WTC11 (cell line): ENCODE measurements around the gene FHIP2A. TPM values are rescaled to one million over a fixed set of nuclear protein-coding genes. Genes with fewer than 3 reads are reported as not detected.
A peak's percentile ranks its signal among the peaks of the same experiment; 100 is the strongest.

Experiments used
- ATAC-seq: fragments of 200-7000 bp; cut with Tn5 transposase; 2 replicates; pipeline ENCODE4 v1.10.0; 2021; ENCODE audit warnings: mild to moderate bottlenecking, moderate library complexity
- CTCF ChIA-PET: fragments of 300-600 bp; sonication (Branson Sonifier 250); formaldehyde crosslinking; loops from one replicate; lab custom pipeline; 2021; ENCODE audit warnings: antibody characterized with exemption; lab: Charles Lee
- POLR2A ChIA-PET: fragments of 350-600 bp; sonication (Branson Sonifier 250); formaldehyde crosslinking; loops from one replicate; lab custom pipeline; 2021; ENCODE audit warnings: antibody characterized with exemption; lab: Charles Lee
- DNase-seq: peaks from one replicate; pipeline ENCODE4 v3.0.0; 2021; ENCODE audit warnings: low spot score
- H3K27ac Mint-ChIP-seq: 2 replicates; pipeline ENCODE4 v1.8.0; 2021; ENCODE audit warnings: mixed read lengths
- H3K27me3 Mint-ChIP-seq: 2 replicates; pipeline ENCODE4 v1.8.0; 2021; ENCODE audit warnings: low read depth, mild to moderate bottlenecking, moderate library complexity, mixed read lengths
- H3K36me3 Mint-ChIP-seq: 2 replicates; pipeline ENCODE4 v1.8.0; 2021; ENCODE audit warnings: mixed read lengths
- H3K4me1 Mint-ChIP-seq: 2 replicates; pipeline ENCODE4 v1.8.0; 2022; ENCODE audit warnings: mixed read lengths
- H3K4me3 Mint-ChIP-seq: 2 replicates; pipeline ENCODE4 v1.8.0; 2021; ENCODE audit warnings: mild to moderate bottlenecking, moderate library complexity, mixed read lengths
- H3K9me3 Mint-ChIP-seq: 2 replicates; pipeline ENCODE4 v1.8.0; 2021; ENCODE audit warnings: mixed read lengths
- ATF1 ChIP-seq: sonication (generic); formaldehyde crosslinking; IDR thresholded peaks from 2 replicates; pipeline ENCODE4 v1.8.1; 2023; ENCODE audit warnings: mild to moderate bottlenecking, moderate library complexity, missing genetic modification reagents
- CREM ChIP-seq: sonication (generic); formaldehyde crosslinking; IDR thresholded peaks from 2 replicates; pipeline ENCODE4 v1.8.1; 2022; ENCODE audit warnings: mild to moderate bottlenecking, missing genetic modification reagents, moderate library complexity
- FOXJ3 ChIP-seq: sonication (generic); formaldehyde crosslinking; IDR thresholded peaks from 2 replicates; pipeline ENCODE4 v1.9.0; 2021; ENCODE audit warnings: missing genetic modification reagents, mild to moderate bottlenecking, borderline replicate concordance
- GRHL2 ChIP-seq: fragments of 250-450 bp; sonication (Bioruptor Pico); IDR thresholded peaks from 2 replicates; pipeline ENCODE4 v1.8.0; 2022; ENCODE audit warnings: mild to moderate bottlenecking, moderate library complexity; ENCODE audit not compliant: insufficient replicate concordance, severe bottlenecking
- GTF2I ChIP-seq: fragments of 250-450 bp; sonication (Bioruptor Pico); conservative IDR thresholded peaks from 2 replicates; pipeline ENCODE4 v1.4.0; 2021; ENCODE audit warnings: mild to moderate bottlenecking
- KAT7 ChIP-seq: sonication (generic); formaldehyde crosslinking; IDR thresholded peaks from 2 replicates; pipeline ENCODE4 v1.8.1; 2023; ENCODE audit warnings: missing genetic modification reagents, mild to moderate bottlenecking, borderline replicate concordance
- MXD4 ChIP-seq: fragments of 250-450 bp; sonication (Bioruptor Pico); IDR thresholded peaks from 2 replicates; pipeline ENCODE4 v1.8.0; 2021; ENCODE audit warnings: mild to moderate bottlenecking, moderate library complexity, borderline replicate concordance
- MYBL2 ChIP-seq: sonication (generic); formaldehyde crosslinking; IDR thresholded peaks from 2 replicates; pipeline ENCODE4 v1.8.1; 2023; ENCODE audit warnings: mild to moderate bottlenecking, moderate library complexity, missing genetic modification reagents
- NFE2L1 ChIP-seq: sonication (generic); formaldehyde crosslinking; IDR thresholded peaks from 2 replicates; pipeline ENCODE4 v1.8.1; 2023; ENCODE audit warnings: missing genetic modification reagents
- NFYB ChIP-seq: sonication (generic); formaldehyde crosslinking; conservative IDR thresholded peaks from 2 replicates; pipeline ENCODE4 v1.8.0; 2022; ENCODE audit warnings: low read depth, missing genetic modification reagents
- NR1H2 ChIP-seq: sonication (generic); formaldehyde crosslinking; IDR thresholded peaks from 2 replicates; pipeline ENCODE4 v1.9.0; 2021; ENCODE audit warnings: mild to moderate bottlenecking, moderate library complexity, missing genetic modification reagents
- NR2C2 ChIP-seq: sonication (generic); formaldehyde crosslinking; IDR thresholded peaks from 2 replicates; pipeline ENCODE4 v1.8.0; 2022; ENCODE audit warnings: mild to moderate bottlenecking, missing genetic modification reagents
- SOX15 ChIP-seq: fragments of 250-450 bp; sonication (Bioruptor Pico); IDR thresholded peaks from 2 replicates; pipeline ENCODE4 v1.9.0; 2021; ENCODE audit warnings: mild to moderate bottlenecking
- ZNF219 ChIP-seq: sonication (generic); formaldehyde crosslinking; IDR thresholded peaks from 2 replicates; pipeline ENCODE4 v1.8.0; 2023; ENCODE audit warnings: missing genetic modification reagents, mild to moderate bottlenecking, borderline replicate concordance
- ZNF396 ChIP-seq: fragments of 250-450 bp; sonication (Bioruptor Pico); IDR thresholded peaks from 2 replicates; pipeline ENCODE4 v1.8.0; 2021; ENCODE audit warnings: mild to moderate bottlenecking, moderate library complexity, borderline replicate concordance
- total RNA-seq: library from RNA; stranded (reverse); gene quantifications from 3 replicates; pipeline ENCODE4 v1.2.3, GENCODE V29; 2021
- TF ChIP-seq, protein P1 (sequence below): sonication (generic); formaldehyde crosslinking; IDR thresholded peaks from 2 replicates; pipeline ENCODE4 v1.8.0; 2023; ENCODE audit warnings: missing genetic modification reagents
- TF ChIP-seq, protein P2 (sequence below): fragments of 200-600 bp; IDR thresholded peaks from 2 replicates; pipeline ENCODE4 v1.8.0; 2022; ENCODE audit warnings: antibody characterized with exemption
- TF ChIP-seq, protein P3 (sequence below): sonication (generic); formaldehyde crosslinking; conservative IDR thresholded peaks from 2 replicates; pipeline ENCODE4 v1.8.1; 2023; ENCODE audit warnings: mild to moderate bottlenecking, low read depth, missing genetic modification reagents, moderate library complexity
- TF ChIP-seq, protein P4 (sequence below): sonication (generic); formaldehyde crosslinking; IDR thresholded peaks from 2 replicates; pipeline ENCODE4 v1.8.0; 2022; ENCODE audit warnings: mild to moderate bottlenecking, missing genetic modification reagents
- TF ChIP-seq, protein P5 (sequence below): sonication (generic); formaldehyde crosslinking; IDR thresholded peaks from 2 replicates; pipeline ENCODE4 v1.8.1; 2022; ENCODE audit warnings: low read depth, mild to moderate bottlenecking, moderate library complexity, missing genetic modification reagents, borderline replicate concordance
- TF ChIP-seq, protein P6 (sequence below): sonication (generic); formaldehyde crosslinking; IDR thresholded peaks from 2 replicates; pipeline ENCODE4 v1.8.1; 2022; ENCODE audit warnings: low read depth, missing genetic modification reagents, borderline replicate concordance
- TF ChIP-seq, protein P7 (sequence below): sonication (generic); formaldehyde crosslinking; IDR thresholded peaks from 2 replicates; pipeline ENCODE4 v1.8.0; 2022; ENCODE audit warnings: mild to moderate bottlenecking, missing genetic modification reagents
- TF ChIP-seq, protein P8 (sequence below): sonication (generic); formaldehyde crosslinking; IDR thresholded peaks from 2 replicates; pipeline ENCODE4 v1.8.1; 2023; ENCODE audit warnings: mild to moderate bottlenecking, missing genetic modification reagents, moderate library complexity

FHIP2A gene
- total RNA-seq, 1 experiment from 2014 or later = 15.5 TPM

DNA sequence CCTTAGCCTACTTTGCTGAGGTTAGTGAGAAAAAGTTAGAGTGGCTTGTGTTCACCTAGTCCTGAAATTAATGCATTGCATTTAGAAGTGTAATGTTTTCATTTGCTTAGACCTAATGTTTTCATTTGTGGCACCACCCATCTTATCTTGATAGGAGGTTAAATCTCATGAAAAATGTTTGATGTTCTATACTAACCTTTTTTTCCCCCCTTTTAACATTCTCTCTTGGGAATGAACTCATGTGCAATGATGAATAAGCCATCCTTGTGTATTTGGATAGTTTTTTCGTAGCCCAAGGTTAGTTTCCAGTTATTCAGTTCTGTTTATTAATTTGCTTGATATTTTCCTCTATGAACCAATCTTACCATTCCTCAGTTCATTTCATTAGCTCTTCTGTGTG is 2.8 kb downstream of the FHIP2A start:
- Mint-ChIP-seq H3K27ac (no peak overlapping the region), H3K27me3 (no peaks in the 10 kb centered on the region), H3K4me3 (0 out of 2 replicates have a peak overlapping the region, but pooled peaks have one; percentile 37), H3K9me3 (no peaks in the 10 kb centered on the region), H3K36me3 (no peaks in the 10 kb centered on the region), H3K4me1 (peaks cover 25% of the 10 kb centered on the region)
- TF ChIP-seq FOXJ3 (CRISPR knock-in tag) = no peak
- TF ChIP-seq, protein P1, sequence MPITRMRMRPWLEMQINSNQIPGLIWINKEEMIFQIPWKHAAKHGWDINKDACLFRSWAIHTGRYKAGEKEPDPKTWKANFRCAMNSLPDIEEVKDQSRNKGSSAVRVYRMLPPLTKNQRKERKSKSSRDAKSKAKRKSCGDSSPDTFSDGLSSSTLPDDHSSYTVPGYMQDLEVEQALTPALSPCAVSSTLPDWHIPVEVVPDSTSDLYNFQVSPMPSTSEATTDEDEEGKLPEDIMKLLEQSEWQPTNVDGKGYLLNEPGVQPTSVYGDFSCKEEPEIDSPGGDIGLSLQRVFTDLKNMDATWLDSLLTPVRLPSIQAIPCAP (CRISPR knock-in tag) = no peak
- TF ChIP-seq NFYB (CRISPR knock-in tag) = no peak
- no peak for TF ChIP-seq ZNF219 (CRISPR knock-in tag)
- TF ChIP-seq NFE2L1 (CRISPR knock-in tag) = no peak
- no peak for TF ChIP-seq ATF1
- TF ChIP-seq MXD4 (CRISPR knock-in tag) = no peak
- TF ChIP-seq, protein P2, sequence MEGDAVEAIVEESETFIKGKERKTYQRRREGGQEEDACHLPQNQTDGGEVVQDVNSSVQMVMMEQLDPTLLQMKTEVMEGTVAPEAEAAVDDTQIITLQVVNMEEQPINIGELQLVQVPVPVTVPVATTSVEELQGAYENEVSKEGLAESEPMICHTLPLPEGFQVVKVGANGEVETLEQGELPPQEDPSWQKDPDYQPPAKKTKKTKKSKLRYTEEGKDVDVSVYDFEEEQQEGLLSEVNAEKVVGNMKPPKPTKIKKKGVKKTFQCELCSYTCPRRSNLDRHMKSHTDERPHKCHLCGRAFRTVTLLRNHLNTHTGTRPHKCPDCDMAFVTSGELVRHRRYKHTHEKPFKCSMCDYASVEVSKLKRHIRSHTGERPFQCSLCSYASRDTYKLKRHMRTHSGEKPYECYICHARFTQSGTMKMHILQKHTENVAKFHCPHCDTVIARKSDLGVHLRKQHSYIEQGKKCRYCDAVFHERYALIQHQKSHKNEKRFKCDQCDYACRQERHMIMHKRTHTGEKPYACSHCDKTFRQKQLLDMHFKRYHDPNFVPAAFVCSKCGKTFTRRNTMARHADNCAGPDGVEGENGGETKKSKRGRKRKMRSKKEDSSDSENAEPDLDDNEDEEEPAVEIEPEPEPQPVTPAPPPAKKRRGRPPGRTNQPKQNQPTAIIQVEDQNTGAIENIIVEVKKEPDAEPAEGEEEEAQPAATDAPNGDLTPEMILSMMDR = no peak
- TF ChIP-seq CREM (CRISPR knock-in tag) = no peak
- no peak for ATAC-seq
- POLR2A ChIA-PET = no interaction called here
- DNase-seq = no peak
- CTCF ChIA-PET = no interaction called here

DNA sequence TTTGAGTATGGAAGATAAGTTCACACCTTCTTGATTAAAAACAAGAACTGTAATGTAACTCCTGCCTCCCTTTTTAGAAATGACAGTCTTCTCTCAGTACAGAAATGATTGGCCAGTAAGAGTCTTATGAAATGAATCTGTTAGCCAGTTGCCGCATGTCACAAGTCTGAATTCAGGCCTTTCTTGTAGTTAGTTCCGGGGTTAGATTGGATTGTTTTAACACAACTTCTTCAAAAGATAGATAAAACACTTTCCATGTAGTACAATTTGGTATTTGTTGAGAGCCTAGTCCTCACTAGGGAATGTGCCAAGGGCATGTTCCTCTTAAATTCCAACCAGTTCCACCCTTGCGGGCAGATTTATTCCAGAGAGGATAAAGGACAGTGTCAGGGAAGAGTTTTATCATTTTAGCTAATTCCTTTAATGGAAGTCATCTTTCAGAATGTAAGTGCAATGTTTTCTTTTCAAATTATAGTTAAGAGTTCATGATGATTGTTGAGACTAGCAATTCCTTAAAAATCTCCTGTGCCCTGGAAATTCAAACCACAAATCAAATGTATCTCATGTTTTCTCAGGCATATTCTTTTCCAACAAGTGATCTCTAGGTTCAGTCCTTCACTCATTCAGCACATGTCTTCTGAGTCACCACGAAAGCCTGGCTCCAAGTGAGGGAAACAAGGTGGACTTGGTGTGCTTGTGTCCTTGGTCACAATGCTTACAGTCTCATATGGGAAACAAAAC is 4.1 kb downstream of the FHIP2A start:
- POLR2A ChIA-PET = no interaction called here
- DNase-seq (no peak), ATAC-seq (no peak)
- no peaks in the 10 kb centered on the region for H3K36me3 Mint-ChIP-seq
- H3K4me3 Mint-ChIP-seq = no peak overlapping the region
- CTCF ChIA-PET = no interaction called here
- no peaks in the 10 kb centered on the region for H3K9me3 Mint-ChIP-seq
- peaks cover 30% of the 10 kb centered on the region for H3K4me1 Mint-ChIP-seq
- H3K27ac Mint-ChIP-seq = peak overlapping the region; percentile 61; the same call in 1 of the 2 replicates
- H3K27me3 Mint-ChIP-seq = no peaks in the 10 kb centered on the region
- TF ChIP-seq, protein P3, sequence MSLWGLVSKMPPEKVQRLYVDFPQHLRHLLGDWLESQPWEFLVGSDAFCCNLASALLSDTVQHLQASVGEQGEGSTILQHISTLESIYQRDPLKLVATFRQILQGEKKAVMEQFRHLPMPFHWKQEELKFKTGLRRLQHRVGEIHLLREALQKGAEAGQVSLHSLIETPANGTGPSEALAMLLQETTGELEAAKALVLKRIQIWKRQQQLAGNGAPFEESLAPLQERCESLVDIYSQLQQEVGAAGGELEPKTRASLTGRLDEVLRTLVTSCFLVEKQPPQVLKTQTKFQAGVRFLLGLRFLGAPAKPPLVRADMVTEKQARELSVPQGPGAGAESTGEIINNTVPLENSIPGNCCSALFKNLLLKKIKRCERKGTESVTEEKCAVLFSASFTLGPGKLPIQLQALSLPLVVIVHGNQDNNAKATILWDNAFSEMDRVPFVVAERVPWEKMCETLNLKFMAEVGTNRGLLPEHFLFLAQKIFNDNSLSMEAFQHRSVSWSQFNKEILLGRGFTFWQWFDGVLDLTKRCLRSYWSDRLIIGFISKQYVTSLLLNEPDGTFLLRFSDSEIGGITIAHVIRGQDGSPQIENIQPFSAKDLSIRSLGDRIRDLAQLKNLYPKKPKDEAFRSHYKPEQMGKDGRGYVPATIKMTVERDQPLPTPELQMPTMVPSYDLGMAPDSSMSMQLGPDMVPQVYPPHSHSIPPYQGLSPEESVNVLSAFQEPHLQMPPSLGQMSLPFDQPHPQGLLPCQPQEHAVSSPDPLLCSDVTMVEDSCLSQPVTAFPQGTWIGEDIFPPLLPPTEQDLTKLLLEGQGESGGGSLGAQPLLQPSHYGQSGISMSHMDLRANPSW = no peak
- TF ChIP-seq, protein P4, sequence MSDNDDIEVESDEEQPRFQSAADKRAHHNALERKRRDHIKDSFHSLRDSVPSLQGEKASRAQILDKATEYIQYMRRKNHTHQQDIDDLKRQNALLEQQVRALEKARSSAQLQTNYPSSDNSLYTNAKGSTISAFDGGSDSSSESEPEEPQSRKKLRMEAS (CRISPR knock-in tag) = no peak
- TF ChIP-seq, protein P5, sequence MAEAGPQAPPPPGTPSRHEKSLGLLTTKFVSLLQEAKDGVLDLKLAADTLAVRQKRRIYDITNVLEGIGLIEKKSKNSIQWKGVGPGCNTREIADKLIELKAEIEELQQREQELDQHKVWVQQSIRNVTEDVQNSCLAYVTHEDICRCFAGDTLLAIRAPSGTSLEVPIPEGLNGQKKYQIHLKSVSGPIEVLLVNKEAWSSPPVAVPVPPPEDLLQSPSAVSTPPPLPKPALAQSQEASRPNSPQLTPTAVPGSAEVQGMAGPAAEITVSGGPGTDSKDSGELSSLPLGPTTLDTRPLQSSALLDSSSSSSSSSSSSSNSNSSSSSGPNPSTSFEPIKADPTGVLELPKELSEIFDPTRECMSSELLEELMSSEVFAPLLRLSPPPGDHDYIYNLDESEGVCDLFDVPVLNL (CRISPR knock-in tag) = no peak
- TF ChIP-seq NR1H2 (CRISPR knock-in tag) (no peak), SOX15 (CRISPR knock-in tag) (no peak), ZNF396 (CRISPR knock-in tag) (no peak), NR2C2 (CRISPR knock-in tag) (no peak), GTF2I (CRISPR knock-in tag) (no peak), MYBL2 (CRISPR knock-in tag) (no peak), KAT7 (CRISPR knock-in tag) (no peak), GRHL2 (CRISPR knock-in tag) (no peak)
- TF ChIP-seq, protein P6, sequence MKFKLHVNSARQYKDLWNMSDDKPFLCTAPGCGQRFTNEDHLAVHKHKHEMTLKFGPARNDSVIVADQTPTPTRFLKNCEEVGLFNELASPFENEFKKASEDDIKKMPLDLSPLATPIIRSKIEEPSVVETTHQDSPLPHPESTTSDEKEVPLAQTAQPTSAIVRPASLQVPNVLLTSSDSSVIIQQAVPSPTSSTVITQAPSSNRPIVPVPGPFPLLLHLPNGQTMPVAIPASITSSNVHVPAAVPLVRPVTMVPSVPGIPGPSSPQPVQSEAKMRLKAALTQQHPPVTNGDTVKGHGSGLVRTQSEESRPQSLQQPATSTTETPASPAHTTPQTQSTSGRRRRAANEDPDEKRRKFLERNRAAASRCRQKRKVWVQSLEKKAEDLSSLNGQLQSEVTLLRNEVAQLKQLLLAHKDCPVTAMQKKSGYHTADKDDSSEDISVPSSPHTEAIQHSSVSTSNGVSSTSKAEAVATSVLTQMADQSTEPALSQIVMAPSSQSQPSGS (CRISPR knock-in tag) = no peak
- TF ChIP-seq, protein P7, sequence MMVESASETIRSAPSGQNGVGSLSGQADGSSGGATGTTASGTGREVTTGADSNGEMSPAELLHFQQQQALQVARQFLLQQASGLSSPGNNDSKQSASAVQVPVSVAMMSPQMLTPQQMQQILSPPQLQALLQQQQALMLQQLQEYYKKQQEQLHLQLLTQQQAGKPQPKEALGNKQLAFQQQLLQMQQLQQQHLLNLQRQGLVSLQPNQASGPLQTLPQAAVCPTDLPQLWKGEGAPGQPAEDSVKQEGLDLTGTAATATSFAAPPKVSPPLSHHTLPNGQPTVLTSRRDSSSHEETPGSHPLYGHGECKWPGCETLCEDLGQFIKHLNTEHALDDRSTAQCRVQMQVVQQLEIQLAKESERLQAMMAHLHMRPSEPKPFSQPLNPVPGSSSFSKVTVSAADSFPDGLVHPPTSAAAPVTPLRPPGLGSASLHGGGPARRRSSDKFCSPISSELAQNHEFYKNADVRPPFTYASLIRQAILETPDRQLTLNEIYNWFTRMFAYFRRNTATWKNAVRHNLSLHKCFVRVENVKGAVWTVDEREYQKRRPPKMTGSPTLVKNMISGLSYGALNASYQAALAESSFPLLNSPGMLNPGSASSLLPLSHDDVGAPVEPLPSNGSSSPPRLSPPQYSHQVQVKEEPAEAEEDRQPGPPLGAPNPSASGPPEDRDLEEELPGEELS (CRISPR knock-in tag) = no peak
- TF ChIP-seq, protein P8, sequence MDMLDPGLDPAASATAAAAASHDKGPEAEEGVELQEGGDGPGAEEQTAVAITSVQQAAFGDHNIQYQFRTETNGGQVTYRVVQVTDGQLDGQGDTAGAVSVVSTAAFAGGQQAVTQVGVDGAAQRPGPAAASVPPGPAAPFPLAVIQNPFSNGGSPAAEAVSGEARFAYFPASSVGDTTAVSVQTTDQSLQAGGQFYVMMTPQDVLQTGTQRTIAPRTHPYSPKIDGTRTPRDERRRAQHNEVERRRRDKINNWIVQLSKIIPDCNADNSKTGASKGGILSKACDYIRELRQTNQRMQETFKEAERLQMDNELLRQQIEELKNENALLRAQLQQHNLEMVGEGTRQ = no peak
